Hepatocyte (in vitro differentiated cells): ENCODE measurements around the gene MIGA2. TPM values are rescaled to one million over a fixed set of nuclear protein-coding genes. Genes with fewer than 3 reads are reported as not detected.

ENCODE experiments used
- DNase-seq: peaks from one replicate; pipeline ENCODE4 v3.0.0-alpha.2; 2016; ENCODE audit warnings: low spot score
- H2AFZ ChIP-seq: fragments of 200-600 bp; sonication (generic); 2 replicates; pipeline ENCODE4 v1.6.0; 2016; ENCODE audit warnings: antibody characterized with exemption, mild to moderate bottlenecking
- H3K27ac ChIP-seq: fragments of 200-600 bp; sonication (generic); 2 replicates; pipeline ENCODE4 v1.5.1; 2016; ENCODE audit warnings: mild to moderate bottlenecking
- H3K27me3 ChIP-seq: fragments of 200-600 bp; sonication (generic); 2 replicates; pipeline ENCODE4 v1.6.1; 2016
- H3K36me3 ChIP-seq: fragments of 200-600 bp; sonication (generic); replicated peaks from 2 replicates; pipeline ENCODE4 v1.5.1; 2016; ENCODE audit warnings: low read depth; ENCODE audit not compliant: insufficient read depth
- H3K4me1 ChIP-seq: fragments of 200-600 bp; sonication (generic); 2 replicates; pipeline ENCODE4 v1.5.1; 2016; ENCODE audit warnings: mild to moderate bottlenecking, moderate library complexity; ENCODE audit not compliant: insufficient read depth
- H3K4me2 ChIP-seq: fragments of 200-600 bp; sonication (generic); 2 replicates; pipeline ENCODE4 v1.6.0; 2016
- H3K4me3 ChIP-seq: fragments of 200-600 bp; sonication (generic); 2 replicates; pipeline ENCODE4 v1.5.1; 2016; ENCODE audit warnings: mild to moderate bottlenecking
- H3K79me2 ChIP-seq: fragments of 200-600 bp; sonication (generic); 2 replicates; pipeline ENCODE4 v1.6.0; 2017; ENCODE audit warnings: mild to moderate bottlenecking
- H3K9me2 ChIP-seq: fragments of 200-600 bp; sonication (generic); replicated peaks from 2 replicates; pipeline ENCODE4 v1.6.0; 2017; ENCODE audit warnings: mild to moderate bottlenecking; ENCODE audit not compliant: insufficient read depth
- H3K9me3 ChIP-seq: fragments of 200-600 bp; sonication (generic); 2 replicates; pipeline ENCODE4 v1.5.1; 2016; ENCODE audit warnings: low read depth, mild to moderate bottlenecking
- H4K20me1 ChIP-seq: fragments of 200-600 bp; sonication (generic); 2 replicates; pipeline ENCODE4 v1.6.0; 2016; ENCODE audit warnings: mild to moderate bottlenecking; ENCODE audit not compliant: insufficient read depth, poor library complexity, severe bottlenecking
- EZH2 ChIP-seq: fragments of 200-600 bp; sonication (generic); IDR thresholded peaks from 2 replicates; pipeline ENCODE4 v1.6.1; 2016; ENCODE audit warnings: antibody characterized with exemption, mild to moderate bottlenecking, borderline replicate concordance
- EZH2phosphoT487 ChIP-seq: fragments of 200-600 bp; sonication (generic); IDR thresholded peaks from one replicate; pipeline ENCODE4 v1.6.1; 2018; ENCODE audit warnings: antibody characterized with exemption, mild to moderate bottlenecking, low read depth, moderate library complexity; ENCODE audit not compliant: unreplicated experiment, severe bottlenecking
- WGBS: methylation state at CpG from one replicate; pipeline ENCODE4 v1.1.6; 2016; ENCODE audit warnings: low lambda C conversion rate; ENCODE audit errors: missing lambda C conversion rate; 5-methylcytosine and 5-hydroxymethylcytosine counted together
- polyA plus RNA-seq: library from polyadenylated mRNA; unstranded; fragments of >200 nt; fragmentation: Nextera tagmentation; extraction: Ambion mirVana; gene quantifications from 2 replicates; pipeline ENCODE4 v1.2.1, GENCODE V29; 2016
- total RNA-seq: library from RNA; depleted of rRNA; stranded (reverse); fragments of >200 nt; gene quantifications from 2 replicates; pipeline ENCODE4 v1.2.3, GENCODE V29; 2014
- TF ChIP-seq, protein P1 (sequence below): fragments of 200-600 bp; sonication (generic); IDR thresholded peaks from 2 replicates; pipeline ENCODE4 v1.5.1; 2016; ENCODE audit warnings: antibody characterized with exemption, mild to moderate bottlenecking; ENCODE audit not compliant: poor library complexity

MIGA2 gene
- total and polyA plus RNA-seq, 2 experiments from 2014 or later, result 23.4 to 29.5 TPM

DNA sequence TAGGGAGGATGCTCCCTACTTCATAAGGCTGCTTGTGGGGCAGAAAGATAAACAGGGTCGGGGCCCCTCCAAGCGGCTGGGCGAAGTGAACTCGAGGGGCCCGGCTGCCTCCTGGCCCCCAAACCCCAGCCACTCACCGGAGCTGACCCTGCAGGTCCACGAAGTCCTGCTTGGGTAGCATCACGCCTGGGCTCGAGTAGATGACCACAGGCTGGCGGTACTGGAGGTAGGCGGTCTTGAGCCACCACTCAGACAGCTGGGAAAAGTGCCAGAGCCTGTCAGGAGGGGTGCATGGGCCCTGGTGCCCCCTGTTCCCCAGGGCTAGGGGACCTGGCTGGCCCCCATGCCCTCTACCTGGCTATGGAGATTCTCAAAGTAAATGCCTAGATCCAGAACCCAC is 67.6 kb downstream of the MIGA2 start:
- no peak for TF ChIP-seq EZH2phosphoT487
- TF ChIP-seq, protein P1, sequence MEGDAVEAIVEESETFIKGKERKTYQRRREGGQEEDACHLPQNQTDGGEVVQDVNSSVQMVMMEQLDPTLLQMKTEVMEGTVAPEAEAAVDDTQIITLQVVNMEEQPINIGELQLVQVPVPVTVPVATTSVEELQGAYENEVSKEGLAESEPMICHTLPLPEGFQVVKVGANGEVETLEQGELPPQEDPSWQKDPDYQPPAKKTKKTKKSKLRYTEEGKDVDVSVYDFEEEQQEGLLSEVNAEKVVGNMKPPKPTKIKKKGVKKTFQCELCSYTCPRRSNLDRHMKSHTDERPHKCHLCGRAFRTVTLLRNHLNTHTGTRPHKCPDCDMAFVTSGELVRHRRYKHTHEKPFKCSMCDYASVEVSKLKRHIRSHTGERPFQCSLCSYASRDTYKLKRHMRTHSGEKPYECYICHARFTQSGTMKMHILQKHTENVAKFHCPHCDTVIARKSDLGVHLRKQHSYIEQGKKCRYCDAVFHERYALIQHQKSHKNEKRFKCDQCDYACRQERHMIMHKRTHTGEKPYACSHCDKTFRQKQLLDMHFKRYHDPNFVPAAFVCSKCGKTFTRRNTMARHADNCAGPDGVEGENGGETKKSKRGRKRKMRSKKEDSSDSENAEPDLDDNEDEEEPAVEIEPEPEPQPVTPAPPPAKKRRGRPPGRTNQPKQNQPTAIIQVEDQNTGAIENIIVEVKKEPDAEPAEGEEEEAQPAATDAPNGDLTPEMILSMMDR, result no peak
- TF ChIP-seq EZH2, result no peak
- Histone ChIP-seq H3K27me3 (no peaks in the 10 kb centered on the region), H4K20me1 (no peaks in the 10 kb centered on the region), H3K27ac (no peak overlapping the region), H3K36me3 (no peaks in the 10 kb centered on the region), H3K79me2 (peaks cover 2% of the 10 kb centered on the region), H3K9me2 (no peaks in the 10 kb centered on the region), H3K4me3 (no peak overlapping the region), H3K4me2 (no peak overlapping the region), H3K9me3 (no peaks in the 10 kb centered on the region), H2AFZ (no peak overlapping the region), H3K4me1 (peaks cover 10% of the 10 kb centered on the region)
- 92% methylated on average over 11 of the region's 11 CpGs for WGBS
- no peak for DNase-seq

DNA sequence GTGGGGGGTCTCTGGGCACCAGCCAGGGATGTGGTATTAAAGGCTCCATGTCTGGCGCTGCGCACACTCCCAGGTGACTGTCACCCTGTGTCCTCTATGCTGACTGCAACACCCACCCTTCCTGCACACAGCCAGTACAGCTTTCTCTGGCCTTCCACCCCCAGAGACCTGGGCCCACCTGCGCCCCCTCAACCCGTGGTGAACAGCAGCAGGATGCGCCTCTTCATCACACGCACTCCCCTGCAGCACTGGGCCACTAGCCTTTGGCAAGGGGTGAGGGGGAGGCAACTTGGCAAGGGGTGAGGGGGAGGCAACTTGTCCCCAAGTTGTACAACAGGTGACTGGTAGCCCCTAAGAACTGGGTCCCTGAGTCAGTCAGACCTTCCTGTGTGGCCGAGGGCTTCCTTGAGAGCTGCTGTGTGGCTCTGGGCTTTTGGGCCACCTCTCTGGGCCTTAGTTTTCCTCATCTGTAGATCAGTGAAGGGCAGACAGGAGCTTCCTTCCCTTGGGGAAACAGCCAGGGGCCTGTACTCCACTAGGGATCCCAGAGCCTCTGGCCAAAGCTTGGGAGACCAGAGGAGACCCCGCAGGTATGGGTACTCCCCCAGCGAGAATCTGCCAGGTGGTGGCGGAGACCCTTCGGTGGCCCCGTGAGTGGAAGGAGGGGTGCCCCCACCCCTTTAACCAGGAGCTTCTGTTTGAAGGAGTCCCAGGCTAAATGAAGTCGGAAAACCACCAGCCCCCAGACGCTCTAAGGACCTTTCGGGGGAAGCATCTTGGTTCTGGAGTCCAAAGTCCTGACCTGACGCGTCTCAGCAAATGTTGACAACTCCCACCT is 69.7 kb downstream of the MIGA2 start:
- H3K36me3 ChIP-seq, result no peaks in the 10 kb centered on the region
- no peak overlapping the region for H3K4me2 ChIP-seq
- no peak for DNase-seq
- peaks cover 10% of the 10 kb centered on the region for H3K4me1 ChIP-seq
- no peaks in the 10 kb centered on the region for H3K9me3 ChIP-seq
- no peak overlapping the region for H2AFZ ChIP-seq
- TF ChIP-seq, protein P1, result no peak
- TF ChIP-seq EZH2 (no peak), EZH2phosphoT487 (no peak)
- WGBS, result 86% methylated on average over 17 of the region's 17 CpGs
- no peaks in the 10 kb centered on the region for H3K9me2 ChIP-seq
- peaks cover 9% of the 10 kb centered on the region for H3K79me2 ChIP-seq
- no peaks in the 10 kb centered on the region for H4K20me1 ChIP-seq
- H3K27me3 ChIP-seq, result no peaks in the 10 kb centered on the region
- H3K27ac ChIP-seq, result no peak overlapping the region
- H3K4me3 ChIP-seq, result no peak overlapping the region

DNA sequence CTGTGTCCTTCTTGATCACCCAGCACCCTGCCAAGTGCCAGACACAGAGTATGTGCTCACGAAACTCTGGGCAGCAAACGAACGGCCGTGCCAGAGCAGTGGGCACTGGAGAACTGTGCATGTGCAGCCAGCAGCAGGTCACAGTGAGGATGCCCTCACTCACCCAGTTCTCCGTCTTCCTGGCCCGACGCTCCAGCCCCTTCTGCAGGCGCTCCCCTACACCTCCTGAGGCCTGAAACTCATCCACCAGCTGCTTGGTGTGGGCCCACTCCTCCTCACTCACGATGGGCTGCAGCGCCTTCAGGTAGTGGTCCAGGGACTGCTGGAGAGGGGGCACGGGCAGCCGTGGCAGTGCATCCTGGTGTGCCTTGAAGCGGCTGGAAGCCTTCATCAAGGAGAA is 71.2 kb downstream of the MIGA2 start:
- 87% methylated on average over 13 of the region's 13 CpGs for WGBS
- Histone ChIP-seq H3K27ac (no peak overlapping the region), H3K4me2 (no peak overlapping the region), H3K4me1 (peaks cover 12% of the 10 kb centered on the region), H3K9me2 (no peaks in the 10 kb centered on the region), H3K9me3 (no peaks in the 10 kb centered on the region), H2AFZ (no peak overlapping the region), H3K79me2 (peaks cover 17% of the 10 kb centered on the region), H3K27me3 (no peaks in the 10 kb centered on the region), H4K20me1 (no peaks in the 10 kb centered on the region), H3K36me3 (no peaks in the 10 kb centered on the region), H3K4me3 (no peak overlapping the region)
- TF ChIP-seq EZH2, result no peak
- TF ChIP-seq, protein P1, result no peak
- no peak for TF ChIP-seq EZH2phosphoT487
- no peak for DNase-seq
